H1 (cell line): ENCODE measurements around the gene C2CD3. TPM values are rescaled to one million over a fixed set of nuclear protein-coding genes. Genes with fewer than 3 reads are reported as not detected.

Experiments
- CTCF ChIA-PET: fragments of 300-600 bp; sonication (Branson Sonifier 250); formaldehyde crosslinking; loops from one replicate; lab custom pipeline; 2021; ENCODE audit not compliant: partially characterized antibody; lab: Charles Lee
- POLR2A ChIA-PET: fragments of 300-600 bp; sonication (Branson Sonifier 250); formaldehyde crosslinking; loops from one replicate; lab custom pipeline; 2021; ENCODE audit warnings: inconsistent platforms; ENCODE audit not compliant: partially characterized antibody; lab: Charles Lee
- DNase-seq, 2 experiments: peaks; one replicate each; pipeline versions ENCODE4 v3.0.0 to v3.0.0-alpha.2; 2010 to 2022; ENCODE audit warnings: low spot score in 2 of 2, low read depth in 1 of 2, mixed read lengths in 1 of 2
- FAIRE-seq: peaks from 2 replicates; lab custom pipeline; 2011; peaks lifted over from hg19 to GRCh38; lab: Jason Lieb, UNC
- H2AFZ ChIP-seq: 2 replicates; pipeline ENCODE4 v1.8.1; 2012; ENCODE audit warnings: low read length, inconsistent platforms
- H2AK5ac ChIP-seq: 2 replicates; pipeline ENCODE4 v1.6.1; 2013; ENCODE audit warnings: low read depth, low read length
- H2BK120ac ChIP-seq: replicated peaks from 2 replicates; pipeline ENCODE3; 2013; ENCODE audit warnings: low read depth, low read length, inconsistent platforms
- H2BK12ac ChIP-seq: 2 replicates; pipeline ENCODE4 v1.6.1; 2013; ENCODE audit warnings: low read depth, low read length
- H2BK15ac ChIP-seq: 2 replicates; pipeline ENCODE4 v1.6.1; 2013; ENCODE audit warnings: low read length
- H2BK20ac ChIP-seq: 2 replicates; pipeline ENCODE4 v1.6.1; 2013; ENCODE audit warnings: low read length
- H2BK5ac ChIP-seq: 2 replicates; pipeline ENCODE4 v1.6.1; 2013; ENCODE audit warnings: low read depth, low read length
- H3K14ac ChIP-seq: 2 replicates; pipeline ENCODE4 v1.6.1; 2013; ENCODE audit warnings: inconsistent platforms; ENCODE audit not compliant: insufficient read length
- H3K18ac ChIP-seq: 2 replicates; pipeline ENCODE4 v1.6.1; 2013; ENCODE audit warnings: low read length; ENCODE audit errors: extremely low read depth
- H3K23ac ChIP-seq: 2 replicates; pipeline ENCODE4 v1.6.1; 2013; ENCODE audit warnings: inconsistent platforms; ENCODE audit not compliant: insufficient read length
- H3K23me2 ChIP-seq: 2 replicates; pipeline ENCODE4 v1.6.1; 2013; ENCODE audit warnings: low read depth, low read length
- H3K27ac ChIP-seq: 2 replicates; pipeline ENCODE4 v1.6.1; 2011; ENCODE audit warnings: low read depth, low read length, inconsistent platforms
- H3K27me3 ChIP-seq, 4 experiments: replicated peaks in 1 of 4; 1 replicate in 1 of 4; 2 replicates in 3 of 4; pipeline versions ENCODE4 v1.6.1 to v1.8.1; 2011 to 2013; ENCODE audit warnings: low read length in 3 of 4, mild to moderate bottlenecking in 3 of 4, inconsistent platforms in 2 of 4, mixed read lengths in 2 of 4, moderate library complexity in 1 of 4; ENCODE audit not compliant: control insufficient read depth in 3 of 4, insufficient read depth in 3 of 4; ENCODE audit errors: extremely low read depth in 1 of 4
- H3K36me3 ChIP-seq, 4 experiments: 2 replicates each; pipeline versions ENCODE4 v1.6.1 to v1.8.1; 2011 to 2013; ENCODE audit warnings: mild to moderate bottlenecking in 4 of 4, low read length in 3 of 4, moderate library complexity in 2 of 4, control low read depth in 1 of 4, inconsistent platforms in 1 of 4; ENCODE audit not compliant: insufficient read depth in 4 of 4, control insufficient read depth in 2 of 4
- H3K4ac ChIP-seq: replicated peaks from 2 replicates; pipeline ENCODE3; 2013; ENCODE audit warnings: low read length, low read depth, mixed read lengths, inconsistent platforms; ENCODE audit not compliant: insufficient read length
- H3K4me1 ChIP-seq, 4 experiments: replicated peaks in 1 of 4; 1 replicate in 1 of 4; 2 replicates in 3 of 4; pipeline versions ENCODE4 v1.6.1 to v1.8.1; 2011 to 2013; ENCODE audit warnings: low read length in 3 of 4, inconsistent platforms in 2 of 4, mixed read lengths in 1 of 4; ENCODE audit not compliant: insufficient read depth in 4 of 4, control insufficient read depth in 3 of 4
- H3K4me2 ChIP-seq, 2 experiments: 2 replicates each; pipeline versions ENCODE4 v1.6.1 to v1.8.1; 2011 to 2013; ENCODE audit warnings: low read depth in 2 of 2, low read length in 2 of 2, control low read depth in 1 of 2, inconsistent platforms in 1 of 2, mild to moderate bottlenecking in 1 of 2; ENCODE audit not compliant: insufficient read depth in 1 of 2
- H3K4me3 ChIP-seq, 4 experiments: fragments of 200-600, 300-600 bp in 1 of 4; sonication (generic), shearing (Covaris generic), sonication (Bioruptor Twin) in 1 of 4; 2 replicates each; pipeline versions ENCODE4 v1.5.1 to v1.8.1; 2011 to 2016; ENCODE audit warnings: low read length in 4 of 4, low read depth in 3 of 4, control low read depth in 2 of 4, inconsistent platforms in 2 of 4, mild to moderate bottlenecking in 2 of 4, mixed read lengths in 1 of 4, moderate library complexity in 1 of 4; ENCODE audit not compliant: insufficient read depth in 2 of 4; ENCODE audit errors: extremely low read depth in 1 of 4
- H3K56ac ChIP-seq: replicated peaks from 2 replicates; pipeline ENCODE3; 2013; ENCODE audit warnings: low read depth, mild to moderate bottlenecking, mixed read lengths, low read length, inconsistent platforms; ENCODE audit not compliant: insufficient read length
- H3K79me1 ChIP-seq: 2 replicates; pipeline ENCODE4 v1.6.1; 2013; ENCODE audit warnings: low read depth, low read length, control low read depth
- H3K79me2 ChIP-seq, 2 experiments: 2 replicates each; pipeline versions ENCODE4 v1.6.1 to v1.8.1; 2012 to 2013; ENCODE audit warnings: low read length in 2 of 2, mild to moderate bottlenecking in 2 of 2, inconsistent platforms in 1 of 2; ENCODE audit not compliant: insufficient read depth in 2 of 2, control insufficient read depth in 1 of 2
- H3K9ac ChIP-seq, 4 experiments: replicated peaks in 1 of 4; 1 replicate in 1 of 4; 2 replicates in 3 of 4; pipeline versions ENCODE4 v1.6.1 to v1.8.1; 2011 to 2013; ENCODE audit warnings: low read depth in 3 of 4, low read length in 3 of 4, control low read depth in 2 of 4, mild to moderate bottlenecking in 2 of 4, moderate library complexity in 2 of 4, inconsistent platforms in 1 of 4; ENCODE audit errors: extremely low read depth in 1 of 4
- H3K9me3 ChIP-seq, 2 experiments: 2 replicates each; pipeline versions ENCODE4 v1.6.1 to v1.8.1; 2012 to 2013; ENCODE audit warnings: mild to moderate bottlenecking in 2 of 2, moderate library complexity in 2 of 2, control low read depth in 1 of 2, inconsistent platforms in 1 of 2, low read depth in 1 of 2, low read length in 1 of 2, mixed read lengths in 1 of 2; ENCODE audit not compliant: insufficient read depth in 2 of 2
- H4K20me1 ChIP-seq, 2 experiments: replicated peaks in 1 of 2; 2 replicates each; pipeline versions ENCODE3 to v1.8.1; 2011 to 2013; ENCODE audit warnings: inconsistent platforms in 2 of 2, low read length in 2 of 2, mild to moderate bottlenecking in 1 of 2; ENCODE audit not compliant: insufficient read depth in 2 of 2, control insufficient read depth in 1 of 2
- H4K5ac ChIP-seq: 2 replicates; pipeline ENCODE4 v1.6.1; 2013; ENCODE audit warnings: low read length, low read depth, mixed read lengths, inconsistent platforms; ENCODE audit not compliant: insufficient read length
- H4K8ac ChIP-seq: 2 replicates; pipeline ENCODE4 v1.8.0; 2013; ENCODE audit warnings: mild to moderate bottlenecking, moderate library complexity, low read length, inconsistent platforms; ENCODE audit not compliant: insufficient read depth; ENCODE audit errors: extremely low read depth
- H4K91ac ChIP-seq: replicated peaks from 2 replicates; pipeline ENCODE3; 2013; ENCODE audit warnings: low read length, mixed read lengths, inconsistent platforms; ENCODE audit not compliant: insufficient read length
- ASH2L ChIP-seq: fragments of 200-600, 300-600 bp; sonication (generic); IDR thresholded peaks from one replicate; pipeline ENCODE4 v1.7.1; 2017; ENCODE audit warnings: low read length
- CBX8 ChIP-seq: fragments of 300-800, 300-1000 bp; sonication (generic); IDR thresholded peaks from 2 replicates; pipeline ENCODE4 v1.7.1; 2016; ENCODE audit warnings: low read depth, low read length, borderline replicate concordance
- CEBPB ChIP-seq: IDR thresholded peaks from 2 replicates; pipeline ENCODE4 v1.6.1; 2012; ENCODE audit warnings: low read depth, low read length
- KDM1A ChIP-seq: fragments of 200-600, 300-600 bp; sonication (generic); IDR thresholded peaks from 2 replicates; pipeline ENCODE4 v1.7.1; 2016; ENCODE audit warnings: mild to moderate bottlenecking, low read length, borderline replicate concordance
- KDM5A ChIP-seq: fragments of 200-600 bp; IDR thresholded peaks from 2 replicates; pipeline ENCODE4 v1.7.1; 2012; ENCODE audit warnings: mild to moderate bottlenecking, low read length, inconsistent platforms, mixed read lengths
- MAX ChIP-seq: IDR thresholded peaks from 2 replicates; pipeline ENCODE4 v1.6.1; 2012; ENCODE audit warnings: inconsistent platforms
- POU5F1 ChIP-seq: IDR thresholded peaks from 2 replicates; pipeline ENCODE4 v1.6.1; 2011; ENCODE audit warnings: low read depth, mild to moderate bottlenecking, low read length, moderate library complexity
- SRF ChIP-seq: IDR thresholded peaks from 2 replicates; pipeline ENCODE4 v1.6.1; 2011; ENCODE audit warnings: mild to moderate bottlenecking, low read depth, low read length, moderate library complexity
- WGBS, 2 experiments: shearing (Covaris generic) in 1 of 2; methylation state at CpG; one replicate each; pipeline versions ENCODE4 v1.1.6 to v1.1.7; 2013 to 2015; ENCODE audit warnings: low lambda C conversion rate in 2 of 2, mixed read lengths in 2 of 2, inconsistent platforms in 1 of 2, low coverage in 1 of 2, missing lambda C conversion rate in 1 of 2; ENCODE audit not compliant: insufficient replicate concordance in 2 of 2, insufficient coverage in 1 of 2, insufficient read length in 1 of 2; ENCODE audit errors: extremely low coverage in 1 of 2, missing lambda C conversion rate in 1 of 2; 5-methylcytosine and 5-hydroxymethylcytosine counted together
- polyA plus RNA-seq, 7 experiments: library from polyadenylated mRNA; depleted of rRNA in 3 of 7; stranded (reverse) in 5 of 7; unstranded in 2 of 7; fragments of >200 nt in 5 of 7; fragments of 200-250 nt in 2 of 7; gene quantifications; 1 replicate in 5 of 7; 2 replicates in 1 of 7; 4 replicates in 1 of 7; pipeline versions ENCODE4 v1.2.1 to v1.2.3, GENCODE V29; 2011 to 2013; ENCODE audit warnings: missing spikeins in 2 of 7, mixed read lengths in 2 of 7
- total RNA-seq: library from RNA; stranded (reverse); fragmentation: NEBNext Ultra II Directional; extraction: Animal tissue kit (Norgen Biotek cat#: 25700); gene quantifications from 2 replicates; pipeline ENCODE4 v1.2.1, GENCODE V29; 2021
- TF ChIP-seq, protein P1 (sequence below), 3 experiments: IDR thresholded peaks; 1 replicate in 2 of 3; 2 replicates in 1 of 3; pipeline versions ENCODE4 v1.5.1 to v1.6.1; 2011; ENCODE audit warnings: low read length in 3 of 3, mild to moderate bottlenecking in 3 of 3, inconsistent platforms in 2 of 3, low read depth in 1 of 3, moderate library complexity in 1 of 3; ENCODE audit not compliant: insufficient read depth in 1 of 3; ENCODE audit errors: control extremely low read depth in 1 of 3

Gene C2CD3
- total and polyA plus RNA-seq, 2 of the 8 experiments (the other 6 are each of a cell fraction or from before 2014, with no cell fraction given), result 11.0 to 29.1 TPM

DNA sequence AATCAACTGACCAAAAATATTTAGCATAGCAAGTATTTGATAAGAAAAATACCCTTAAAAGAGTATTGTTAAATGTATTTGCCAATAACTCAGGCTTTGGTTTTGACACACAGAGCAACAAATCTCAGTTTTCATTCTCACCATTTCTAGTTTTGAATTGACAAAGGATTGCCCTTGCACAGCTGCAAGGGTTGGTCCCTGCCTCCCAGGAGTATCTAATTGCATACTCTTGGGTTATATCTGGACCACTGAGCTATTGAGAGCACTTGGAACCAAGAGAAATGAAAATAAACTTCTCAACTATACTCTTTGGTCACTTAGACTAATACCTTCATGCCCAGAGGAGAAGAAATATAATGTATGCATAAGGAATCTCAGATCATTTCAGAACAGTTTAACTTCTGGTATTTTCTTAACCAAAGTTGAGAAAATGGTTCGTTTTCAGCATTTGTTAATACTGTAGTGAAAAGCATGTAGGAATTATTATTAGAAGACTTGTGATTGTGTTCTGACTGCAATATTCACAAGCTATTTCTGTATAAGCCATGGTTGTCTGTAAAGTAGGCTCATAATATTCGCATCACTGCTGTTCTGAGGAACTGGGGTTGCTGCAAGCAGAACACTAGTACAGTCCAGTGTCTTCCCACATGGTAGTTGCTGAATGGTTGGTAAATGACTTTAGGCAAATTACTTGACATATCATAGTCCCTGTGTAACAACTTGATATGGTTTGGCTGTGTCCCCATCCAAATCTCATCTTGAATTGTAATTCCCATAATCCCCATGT, 7.9 kb downstream of the C2CD3 start:
- Histone ChIP-seq H4K20me1 (peaks cover 0 to 2% of the 10 kb centered on the region in 2 experiments), H3K27me3 (peaks cover 0 to 1% (median 0%) of the 10 kb centered on the region in 4 experiments; a peak in 1 of 7 replicates), H4K5ac (no peak overlapping the region), H3K4me2 (no peak overlapping the region), H2BK12ac (no peak overlapping the region), H2BK5ac (no peak overlapping the region), H3K9me3 (no peaks in the 10 kb centered on the region), H2BK120ac (no peak overlapping the region), H3K4me3 (no peak overlapping the region), H3K4me1 (no peaks in the 10 kb centered on the region), H4K8ac (no peak overlapping the region), H4K91ac (no peak overlapping the region), H3K4ac (no peak overlapping the region), H3K27ac (no peak overlapping the region), H3K79me2 (no peaks in the 10 kb centered on the region), H3K14ac (no peak overlapping the region), H3K9ac (no peak overlapping the region), H3K18ac (no peak overlapping the region), H3K79me1 (no peaks in the 10 kb centered on the region), H3K23ac (no peak overlapping the region), H2AK5ac (no peak overlapping the region), H3K36me3 (peaks cover 2 to 24% (median 7%) of the 10 kb centered on the region in 4 experiments; a peak in 4 of 8 replicates), H2AFZ (no peak overlapping the region), H2BK20ac (no peak overlapping the region), H3K56ac (no peak overlapping the region), H3K23me2 (no peaks in the 10 kb centered on the region), H2BK15ac (no peak overlapping the region)
- DNase-seq (no peak), FAIRE-seq (no peak)
- CTCF ChIA-PET, result no interaction called here
- 86% methylated on average over 2 of the region's 2 CpGs; no CpG with 5 or more reads in 1 of the 2 experiments for WGBS, 2 experiments
- POLR2A ChIA-PET, result interaction anchor here (2.2 kb wide), 1 partner anchor 8 kb away, joined by 7 read pairs; the partner anchor contains the start of genes C2CD3 and PPME1
- no peak for TF ChIP-seq CEBPB
- no peak for TF ChIP-seq ASH2L
- no peak for TF ChIP-seq SRF
- TF ChIP-seq POU5F1, result no peak
- TF ChIP-seq, protein P1, sequence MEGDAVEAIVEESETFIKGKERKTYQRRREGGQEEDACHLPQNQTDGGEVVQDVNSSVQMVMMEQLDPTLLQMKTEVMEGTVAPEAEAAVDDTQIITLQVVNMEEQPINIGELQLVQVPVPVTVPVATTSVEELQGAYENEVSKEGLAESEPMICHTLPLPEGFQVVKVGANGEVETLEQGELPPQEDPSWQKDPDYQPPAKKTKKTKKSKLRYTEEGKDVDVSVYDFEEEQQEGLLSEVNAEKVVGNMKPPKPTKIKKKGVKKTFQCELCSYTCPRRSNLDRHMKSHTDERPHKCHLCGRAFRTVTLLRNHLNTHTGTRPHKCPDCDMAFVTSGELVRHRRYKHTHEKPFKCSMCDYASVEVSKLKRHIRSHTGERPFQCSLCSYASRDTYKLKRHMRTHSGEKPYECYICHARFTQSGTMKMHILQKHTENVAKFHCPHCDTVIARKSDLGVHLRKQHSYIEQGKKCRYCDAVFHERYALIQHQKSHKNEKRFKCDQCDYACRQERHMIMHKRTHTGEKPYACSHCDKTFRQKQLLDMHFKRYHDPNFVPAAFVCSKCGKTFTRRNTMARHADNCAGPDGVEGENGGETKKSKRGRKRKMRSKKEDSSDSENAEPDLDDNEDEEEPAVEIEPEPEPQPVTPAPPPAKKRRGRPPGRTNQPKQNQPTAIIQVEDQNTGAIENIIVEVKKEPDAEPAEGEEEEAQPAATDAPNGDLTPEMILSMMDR (IDR thresholded peaks at IDR 0.05; ENCODE audit: control extremely low read depth in 1 of 3, insufficient read depth in 1 of 3, low read depth in 1 of 3, low read length in 3 of 3), result no peak
- no peak for TF ChIP-seq MAX
- no peak for TF ChIP-seq KDM5A
- TF ChIP-seq KDM1A, result no peak
- TF ChIP-seq CBX8, result no peak
